Breast epithelium (tissue), 3 donors: ENCODE data around the gene KCNK10.
"Not testable (repeated sequence)": the region's sequence is repeated elsewhere in the genome, so short reads cannot be mapped to it uniquely, and the experiment has no call there.

ENCODE experiments used
- CTCF ChIP-seq, 3 donors: fragments of 450-650 bp; IDR thresholded peaks; one replicate each; pipeline ENCODE4 v1.5.1; 2016 to 2017; ENCODE audit warnings: antibody characterized with exemption in 3 of 3, mild to moderate bottlenecking in 3 of 3, moderate library complexity in 3 of 3
- POLR2AphosphoS5 ChIP-seq, 3 donors: sonication (generic); formaldehyde crosslinking; IDR thresholded peaks; one replicate each; pipeline ENCODE4 v1.6.1; 2017; ENCODE audit warnings: antibody characterized with exemption in 3 of 3

DNA sequence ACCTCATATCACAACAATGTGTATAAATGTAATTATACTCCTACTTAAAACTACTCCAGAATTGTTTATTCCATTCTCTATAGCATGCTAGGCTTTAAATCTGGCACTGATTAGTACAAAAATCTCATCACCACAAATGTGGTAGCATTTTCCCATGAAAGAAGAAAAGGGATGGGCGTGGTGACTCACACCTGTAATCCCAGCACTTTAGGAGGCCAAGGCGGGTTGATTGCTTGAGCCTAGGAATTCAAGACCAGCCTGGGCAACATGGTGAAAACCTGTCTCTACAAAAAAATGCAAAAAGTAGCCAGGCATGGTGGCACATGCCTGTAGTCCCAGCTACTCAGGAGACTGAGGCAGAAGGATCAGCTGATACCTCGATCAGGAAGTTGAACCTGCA, 61.8 kb downstream of the KCNK10 start:
- not testable (repeated sequence) for TF ChIP-seq CTCF, POLR2AphosphoS5 (IDR thresholded peaks at IDR 0.05)
